K562 (cell line): Measurements from ENCODE around the gene ELOVL1.

Experiments
- CTCF ChIP-seq, 3 experiments: IDR thresholded peaks in 2 of 3; conservative IDR thresholded peaks in 1 of 3; 2 replicates each; pipeline ENCODE4 v1.5.1; 2011 to 2012; ENCODE audit warnings: low read length in 3 of 3, mild to moderate bottlenecking in 3 of 3, control low read depth in 2 of 3, improper control_type of control experiment in 1 of 3, inconsistent platforms in 1 of 3, low read depth in 1 of 3, mixed read lengths in 1 of 3, moderate library complexity in 1 of 3; ENCODE audit not compliant: insufficient read depth in 2 of 3
- ETV6 ChIP-seq, 3 experiments: fragments of 150-350 bp in 1 of 3; sonication (generic) in 1 of 3; formaldehyde crosslinking in 1 of 3; IDR thresholded peaks; 2 replicates each; pipeline versions ENCODE4 v1.6.1 to v1.8.0; 2014 to 2022; ENCODE audit warnings: borderline replicate concordance in 2 of 3, low read depth in 2 of 3, antibody characterized with exemption in 1 of 3, low read length in 1 of 3, mild to moderate bottlenecking in 1 of 3, missing genetic modification reagents in 1 of 3
- FOXA1 ChIP-seq: fragments of 450-650 bp; IDR thresholded peaks from 2 replicates; pipeline ENCODE4 v1.6.1; 2016; ENCODE audit warnings: mild to moderate bottlenecking, borderline replicate concordance
- HDAC8 ChIP-seq: fragments of 450-650 bp; IDR thresholded peaks from 2 replicates; pipeline ENCODE4 v1.6.1; 2016; ENCODE audit warnings: mild to moderate bottlenecking, missing genetic modification characterization, moderate library complexity, missing compliant biosample characterization
- NFYB ChIP-seq: IDR thresholded peaks from 2 replicates; pipeline ENCODE4 v1.6.1; 2011; ENCODE audit warnings: mild to moderate bottlenecking, moderate library complexity; ENCODE audit not compliant: insufficient read length; ENCODE audit errors: extremely low read depth
- ZNF274 ChIP-seq: IDR thresholded peaks from 2 replicates; pipeline ENCODE4 v1.6.1; 2011; ENCODE audit warnings: low read depth, mild to moderate bottlenecking, low read length, moderate library complexity, borderline replicate concordance

- TF ChIP-seq CTCF (IDR thresholded peaks at IDR 0.05 in 2 of 3, conservative IDR thresholded peaks at IDR 0.05 in 1 of 3; ENCODE audit: insufficient read depth in 2 of 3, low read depth in 1 of 3, low read length in 3 of 3) (no peak), FOXA1 (no peak), NFYB (no peak), ETV6 (IDR thresholded peaks at IDR 0.05; ENCODE audit: borderline replicate concordance in 1 of 2, low read depth in 2 of 2, low read length in 1 of 2) (no peak), ETV6 (CRISPR knock-in tag; IDR thresholded peaks at IDR 0.05; ENCODE audit: borderline replicate concordance) (no peak), HDAC8 (tag) (no peak), ZNF274 (no peak)
Measured at GRCh38 chr1:43415901-43416300, 48.1 kb upstream of the ELOVL1 start.
